Measurements from ENCODE around the gene MAGEA6.
"Not testable (repeated sequence)": the region's sequence is repeated elsewhere in the genome, so short reads cannot be mapped to it uniquely, and the experiment has no call there.

MAGEA6 gene

DNA sequence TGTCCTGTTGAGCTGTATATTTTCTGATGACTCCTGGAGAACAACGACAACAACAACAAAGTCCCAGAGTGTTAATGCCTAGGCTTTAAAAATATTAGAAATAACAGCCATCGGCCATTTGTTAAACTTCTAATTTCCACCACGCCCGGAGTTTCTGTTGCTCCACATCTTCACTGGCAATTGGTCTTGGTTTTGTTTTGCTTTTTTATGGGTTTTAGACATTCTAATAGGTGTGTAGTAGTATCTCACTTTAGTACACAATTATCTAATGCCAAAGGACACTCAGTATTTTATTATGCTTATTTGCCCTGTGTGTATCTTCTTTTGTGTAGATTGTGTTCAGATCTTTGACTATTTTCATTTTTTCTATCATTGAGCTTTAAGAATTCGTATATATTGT, 30.9 kb downstream of the MAGEA6 start:
- no peaks in the 10 kb centered on the region for H3K36me3 Mint-ChIP-seq (ENCODE audit: low read depth)
- DNase-seq: no peak
- H3K4me3 Mint-ChIP-seq: no peak overlapping the region
- H3K9me3 Mint-ChIP-seq: peaks cover 61% of the 10 kb centered on the region
- H3K4me1 Mint-ChIP-seq: no peaks in the 10 kb centered on the region
- H3K27ac Mint-ChIP-seq: no peak overlapping the region
- TF ChIP-seq, protein P1, sequence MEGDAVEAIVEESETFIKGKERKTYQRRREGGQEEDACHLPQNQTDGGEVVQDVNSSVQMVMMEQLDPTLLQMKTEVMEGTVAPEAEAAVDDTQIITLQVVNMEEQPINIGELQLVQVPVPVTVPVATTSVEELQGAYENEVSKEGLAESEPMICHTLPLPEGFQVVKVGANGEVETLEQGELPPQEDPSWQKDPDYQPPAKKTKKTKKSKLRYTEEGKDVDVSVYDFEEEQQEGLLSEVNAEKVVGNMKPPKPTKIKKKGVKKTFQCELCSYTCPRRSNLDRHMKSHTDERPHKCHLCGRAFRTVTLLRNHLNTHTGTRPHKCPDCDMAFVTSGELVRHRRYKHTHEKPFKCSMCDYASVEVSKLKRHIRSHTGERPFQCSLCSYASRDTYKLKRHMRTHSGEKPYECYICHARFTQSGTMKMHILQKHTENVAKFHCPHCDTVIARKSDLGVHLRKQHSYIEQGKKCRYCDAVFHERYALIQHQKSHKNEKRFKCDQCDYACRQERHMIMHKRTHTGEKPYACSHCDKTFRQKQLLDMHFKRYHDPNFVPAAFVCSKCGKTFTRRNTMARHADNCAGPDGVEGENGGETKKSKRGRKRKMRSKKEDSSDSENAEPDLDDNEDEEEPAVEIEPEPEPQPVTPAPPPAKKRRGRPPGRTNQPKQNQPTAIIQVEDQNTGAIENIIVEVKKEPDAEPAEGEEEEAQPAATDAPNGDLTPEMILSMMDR (IDR thresholded peaks at IDR 0.05): no peak
- peaks cover 14% of the 10 kb centered on the region for H3K27me3 Mint-ChIP-seq (ENCODE audit: low read depth, poor library complexity)

DNA sequence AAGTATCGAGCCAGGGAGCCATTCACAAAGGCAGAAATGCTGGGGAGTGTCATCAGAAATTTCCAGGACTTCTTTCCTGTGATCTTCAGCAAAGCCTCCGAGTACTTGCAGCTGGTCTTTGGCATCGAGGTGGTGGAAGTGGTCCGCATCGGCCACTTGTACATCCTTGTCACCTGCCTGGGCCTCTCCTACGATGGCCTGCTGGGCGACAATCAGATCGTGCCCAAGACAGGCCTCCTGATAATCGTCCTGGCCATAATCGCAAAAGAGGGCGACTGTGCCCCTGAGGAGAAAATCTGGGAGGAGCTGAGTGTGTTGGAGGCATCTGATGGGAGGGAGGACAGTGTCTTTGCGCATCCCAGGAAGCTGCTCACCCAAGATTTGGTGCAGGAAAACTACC, 33.0 kb downstream of the MAGEA6 start:
- peaks cover 14% of the 10 kb centered on the region for H3K27me3 Mint-ChIP-seq (ENCODE audit: low read depth, poor library complexity)
- not testable (repeated sequence) for H3K27ac Mint-ChIP-seq; H3K4me1 Mint-ChIP-seq; H3K36me3 Mint-ChIP-seq (ENCODE audit: low read depth); DNase-seq; H3K4me3 Mint-ChIP-seq
- H3K9me3 Mint-ChIP-seq: peaks cover 65% of the 10 kb centered on the region

DNA sequence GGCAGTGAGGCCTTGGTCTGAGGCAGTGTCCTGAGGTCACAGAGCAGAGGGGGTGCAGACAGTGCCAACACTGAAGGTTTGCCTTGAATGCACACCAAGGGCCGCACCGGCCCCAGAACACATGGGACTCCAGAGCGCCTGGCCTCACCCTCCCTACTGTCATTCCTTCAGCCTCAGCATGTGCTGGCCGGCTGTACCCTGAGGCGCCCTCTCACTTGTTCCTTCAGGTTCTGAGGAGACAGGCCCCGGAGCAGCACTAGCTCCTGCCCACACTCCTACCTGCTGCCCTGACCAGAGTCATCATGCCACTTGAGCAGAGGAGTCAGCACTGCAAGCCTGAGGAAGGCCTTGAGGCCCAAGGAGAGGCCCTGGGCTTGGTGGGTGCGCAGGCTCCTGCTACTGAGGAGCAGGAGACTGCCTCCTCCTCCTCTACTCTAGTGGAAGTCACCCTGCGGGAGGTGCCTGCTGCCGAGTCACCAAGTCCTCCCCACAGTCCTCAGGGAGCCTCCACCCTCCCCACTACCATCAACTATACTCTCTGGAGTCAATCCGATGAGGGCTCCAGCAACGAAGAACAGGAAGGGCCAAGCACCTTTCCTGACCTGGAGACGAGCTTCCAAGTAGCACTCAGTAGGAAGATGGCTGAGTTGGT, 33.5 kb downstream of the MAGEA6 start:
- no peak for DNase-seq
- TF ChIP-seq, protein P1 (IDR thresholded peaks at IDR 0.05): no peak
- H3K27ac Mint-ChIP-seq: no peak overlapping the region
- H3K4me3 Mint-ChIP-seq: no peak overlapping the region
- H3K36me3 Mint-ChIP-seq (ENCODE audit: low read depth): no peaks in the 10 kb centered on the region
- H3K9me3 Mint-ChIP-seq: peaks cover 60% of the 10 kb centered on the region
- no peaks in the 10 kb centered on the region for H3K4me1 Mint-ChIP-seq
- peaks cover 14% of the 10 kb centered on the region for H3K27me3 Mint-ChIP-seq (ENCODE audit: low read depth, poor library complexity)

DNA sequence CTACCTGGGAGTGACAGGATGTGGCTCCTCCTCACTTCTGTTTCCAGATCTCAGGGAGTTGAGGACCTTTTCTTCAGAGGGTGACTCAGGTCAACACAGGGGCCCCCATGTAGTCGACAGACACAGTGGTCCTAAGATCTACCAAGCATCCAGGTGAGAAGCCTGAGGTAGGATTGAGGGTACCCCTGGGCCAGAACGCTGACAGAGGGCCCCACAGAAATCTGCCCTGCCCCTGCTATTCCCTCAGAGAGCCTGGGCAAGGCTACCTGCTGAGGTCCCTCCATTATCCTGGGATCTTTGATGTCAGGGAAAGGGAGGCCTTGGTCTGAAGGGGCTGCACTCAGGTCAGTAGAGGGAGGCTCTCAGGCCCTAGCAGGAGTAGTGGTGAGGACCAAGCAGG, 34.4 kb downstream of the MAGEA6 start:
- H3K36me3 Mint-ChIP-seq (ENCODE audit: low read depth): no peaks in the 10 kb centered on the region
- TF ChIP-seq, protein P1 (IDR thresholded peaks at IDR 0.05): no peak
- no peak for DNase-seq
- no peak overlapping the region for H3K4me3 Mint-ChIP-seq
- no peak overlapping the region for H3K27ac Mint-ChIP-seq
- H3K27me3 Mint-ChIP-seq (ENCODE audit: low read depth, poor library complexity): peaks cover 14% of the 10 kb centered on the region
- H3K4me1 Mint-ChIP-seq: no peaks in the 10 kb centered on the region
- peaks cover 54% of the 10 kb centered on the region for H3K9me3 Mint-ChIP-seq

DNA sequence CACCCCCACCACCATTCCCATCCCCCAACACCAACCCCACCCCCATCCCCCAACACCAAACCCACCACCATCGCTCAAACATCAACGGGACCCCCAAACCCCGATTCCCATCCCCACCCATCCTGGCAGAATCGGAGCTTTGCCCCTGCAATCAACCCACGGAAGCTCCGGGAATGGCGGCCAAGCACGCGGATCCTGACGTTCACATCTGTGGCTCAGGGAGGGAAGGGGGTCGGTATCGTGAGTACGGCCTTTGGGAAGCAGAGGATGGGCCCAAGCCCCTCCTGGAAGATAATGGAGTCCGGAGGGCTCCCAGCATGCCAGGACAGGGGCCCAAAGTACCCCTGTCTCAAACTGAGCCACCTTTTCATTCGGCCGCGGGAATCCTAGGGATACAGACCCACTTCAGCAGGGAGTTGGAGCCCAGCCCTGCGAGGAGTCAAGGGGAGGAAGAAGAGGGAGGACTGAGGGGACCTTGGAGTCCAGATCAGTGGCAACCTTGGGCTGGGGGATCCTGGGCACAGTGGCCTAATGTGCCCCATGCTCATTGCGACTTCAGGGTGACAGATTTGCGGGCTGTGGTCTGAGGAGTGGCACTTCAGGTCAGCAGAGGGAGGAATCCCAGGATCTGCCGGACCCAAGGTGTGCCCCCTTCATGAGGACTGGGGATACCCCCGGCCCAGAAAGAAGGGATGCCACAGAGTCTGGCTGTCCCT, 35.2 kb downstream of the MAGEA6 start:
- Mint-ChIP-seq H3K9me3 (peaks cover 50% of the 10 kb centered on the region), H3K27me3 (ENCODE audit: low read depth, poor library complexity) (peaks cover 12% of the 10 kb centered on the region)
- not testable (repeated sequence) for DNase-seq; H3K4me1 Mint-ChIP-seq; H3K4me3 Mint-ChIP-seq; H3K36me3 Mint-ChIP-seq (ENCODE audit: low read depth); H3K27ac Mint-ChIP-seq

DNA sequence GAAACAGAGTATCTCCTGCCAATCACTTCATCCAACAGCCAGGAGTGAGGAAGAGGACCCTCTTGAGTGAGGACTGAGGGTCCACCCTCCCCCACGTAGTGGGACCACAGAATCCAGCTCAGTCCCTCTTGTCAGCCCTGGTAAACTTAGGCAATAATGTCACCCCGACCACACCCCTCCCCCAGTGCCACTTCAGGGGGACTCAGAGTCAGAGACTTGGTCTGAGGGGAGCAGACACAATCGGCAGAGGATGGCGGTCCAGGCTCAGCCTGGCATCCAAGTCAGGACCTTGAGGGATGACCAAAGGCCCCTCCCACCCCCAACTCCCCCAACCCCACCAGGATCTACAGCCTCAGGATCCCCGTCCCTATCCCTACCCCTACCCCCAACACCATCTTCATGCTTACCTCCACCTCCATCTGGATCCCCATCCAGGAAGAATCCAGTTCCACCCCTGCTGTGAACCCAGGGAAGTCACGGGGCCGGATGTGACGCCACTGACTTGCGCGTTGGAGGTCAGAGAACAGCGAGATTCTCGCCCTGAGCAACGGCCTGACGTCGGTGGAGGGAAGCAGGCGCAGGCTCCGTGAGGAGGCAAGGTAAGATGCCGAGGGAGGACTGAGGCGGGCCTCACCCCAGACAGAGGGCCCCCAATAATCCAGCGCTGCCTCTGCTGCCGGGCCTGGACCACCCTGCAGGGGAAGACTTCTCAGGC, 36.1 kb downstream of the MAGEA6 start, which contains the start of the genes CSAG1 and MAGEA12:
CSAG1 (minus strand) TSS at position 461 of the 715 bp plus-strand sequence. CDS start 1,261 bp downstream, outside the sequence.
MAGEA12 (plus strand) TSS at position 497 of the 715 bp plus-strand sequence. CDS start 2,405 bp downstream, outside the sequence.
- H3K4me1 Mint-ChIP-seq: no peaks in the 10 kb centered on the region
- TF ChIP-seq, protein P1 (IDR thresholded peaks at IDR 0.05): no peak
- H3K9me3 Mint-ChIP-seq: peaks cover 48% of the 10 kb centered on the region
- no peaks in the 10 kb centered on the region for H3K36me3 Mint-ChIP-seq (ENCODE audit: low read depth)
- H3K4me3 Mint-ChIP-seq: no peak within 1 kb of the TSS
- no peak within 1 kb of the TSS for H3K27ac Mint-ChIP-seq
- H3K27me3 Mint-ChIP-seq (ENCODE audit: low read depth, poor library complexity): peaks cover 6% of the 10 kb centered on the region
- DNase-seq: no peak

Data from nephron progenitor cell (in vitro differentiated cells).